ENCODE measurements around the gene PUM2.
"Not testable (repeated sequence)": the region's sequence is repeated elsewhere in the genome, so short reads cannot be mapped to it uniquely, and the experiment has no call there.

The PUM2 gene

GRCh38 chr2:20370191-20370590 lies 19.5 kb upstream of the PUM2 start:
- no peak for DNase-seq (ENCODE audit: low spot score)

- DNase-seq (ENCODE audit: low spot score): no peak
Observed at GRCh38 chr2:20369366-20369765, 18.7 kb upstream of the PUM2 start.

DNA sequence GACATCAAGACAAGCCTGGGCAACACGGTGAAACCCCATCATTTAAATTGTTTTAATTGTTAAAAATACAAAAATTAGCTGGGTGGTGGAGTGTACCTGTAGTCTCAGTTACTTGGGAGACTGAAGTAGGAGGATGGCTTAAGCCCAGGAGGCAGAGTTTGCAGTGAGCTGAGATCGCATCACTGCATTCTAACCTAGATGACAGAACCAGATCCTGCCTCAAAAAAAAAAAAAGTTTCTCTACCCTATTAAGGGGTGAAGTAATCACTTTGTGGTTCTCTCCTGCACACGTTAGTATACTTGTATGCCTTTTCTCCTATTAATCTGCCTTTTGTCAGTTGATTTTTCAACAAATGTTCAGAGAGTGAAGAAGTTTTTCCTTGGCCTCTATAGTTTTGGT lies 18.1 kb upstream of the PUM2 start:
- DNase-seq (ENCODE audit: low spot score): no peak

- DNase-seq (ENCODE audit: low spot score): not testable (repeated sequence)
Observed at GRCh38 chr2:20367929-20368328, 17.3 kb upstream of the PUM2 start.

- no peak for DNase-seq (ENCODE audit: low spot score)
Observed at GRCh38 chr2:20366672-20367116, 16.1 kb upstream of the PUM2 start.

DNA sequence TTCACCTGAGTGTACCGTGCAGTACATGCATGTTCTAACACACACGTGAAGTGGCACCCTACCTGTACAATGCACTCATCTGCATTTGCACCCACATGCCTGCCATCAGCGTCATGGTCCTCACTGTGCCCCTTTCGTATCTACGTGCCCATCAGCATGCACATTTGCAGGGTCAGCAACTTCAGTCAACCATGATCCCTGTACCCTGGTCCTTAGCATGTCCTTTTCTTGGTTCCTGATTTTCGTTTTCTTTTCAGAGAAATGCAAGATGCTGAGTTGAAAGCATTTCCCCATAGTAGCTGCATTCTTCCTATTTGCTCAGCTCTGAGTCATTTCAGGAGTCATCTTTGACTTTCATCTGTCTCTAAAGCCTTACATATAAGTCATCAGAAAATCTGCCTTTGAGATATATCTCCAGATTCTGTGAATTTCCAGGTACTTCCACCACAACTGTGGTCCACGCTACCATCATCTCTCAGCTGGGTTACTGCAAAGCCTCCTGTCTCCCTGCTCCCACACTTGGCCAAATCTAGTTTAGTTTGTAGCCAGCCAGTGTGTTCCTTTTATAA lies 14.7 kb upstream of the PUM2 start:
- DNase-seq (ENCODE audit: low spot score): no peak

DNA sequence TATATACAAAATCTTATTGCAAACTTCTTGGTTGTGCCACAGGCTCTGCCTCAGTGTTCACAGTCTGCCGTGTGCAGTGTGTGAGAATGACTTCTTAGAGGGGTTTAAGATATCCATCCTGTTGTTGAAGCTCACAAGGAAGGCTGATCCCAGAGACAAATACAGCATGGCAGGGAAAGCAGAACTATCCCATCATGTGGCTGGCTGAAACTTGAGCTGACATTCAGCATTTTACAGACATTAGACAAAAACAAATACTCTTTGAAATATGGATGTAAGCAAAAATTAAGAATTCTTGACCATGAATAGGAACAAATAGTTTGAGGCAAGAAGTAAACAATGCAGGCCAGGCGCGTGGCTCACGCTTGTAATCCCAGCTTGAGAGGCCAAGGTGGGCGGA lies 12.9 kb upstream of the PUM2 start:
- no peak for DNase-seq (ENCODE audit: low spot score)

GRCh38 chr2:20362701-20363435 lies 12.2 kb upstream of the PUM2 start:
- DNase-seq (ENCODE audit: low spot score): no peak

DNA sequence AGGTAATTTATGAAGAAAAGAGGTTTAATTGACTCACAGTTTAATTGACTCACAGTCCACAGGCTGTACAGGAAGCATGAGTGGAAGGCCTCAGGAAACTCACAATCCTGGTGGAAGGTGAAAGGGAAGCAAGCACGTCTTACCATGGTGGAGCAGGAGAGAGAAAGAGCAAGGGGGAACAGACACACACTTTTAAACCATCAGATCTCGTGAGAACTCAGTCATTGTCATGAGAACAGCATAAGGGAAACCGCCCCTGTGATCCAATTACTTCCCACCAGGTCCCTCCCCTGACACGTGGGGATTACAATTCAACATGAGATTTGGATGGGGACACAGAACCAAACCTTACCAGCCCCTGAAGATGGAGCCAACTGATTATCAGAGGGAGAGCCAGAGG lies 11.2 kb upstream of the PUM2 start:
- DNase-seq (ENCODE audit: low spot score): no peak

GRCh38 chr2:20359096-20359495 lies 8.5 kb upstream of the PUM2 start:
- DNase-seq (ENCODE audit: low spot score): no peak

DNA sequence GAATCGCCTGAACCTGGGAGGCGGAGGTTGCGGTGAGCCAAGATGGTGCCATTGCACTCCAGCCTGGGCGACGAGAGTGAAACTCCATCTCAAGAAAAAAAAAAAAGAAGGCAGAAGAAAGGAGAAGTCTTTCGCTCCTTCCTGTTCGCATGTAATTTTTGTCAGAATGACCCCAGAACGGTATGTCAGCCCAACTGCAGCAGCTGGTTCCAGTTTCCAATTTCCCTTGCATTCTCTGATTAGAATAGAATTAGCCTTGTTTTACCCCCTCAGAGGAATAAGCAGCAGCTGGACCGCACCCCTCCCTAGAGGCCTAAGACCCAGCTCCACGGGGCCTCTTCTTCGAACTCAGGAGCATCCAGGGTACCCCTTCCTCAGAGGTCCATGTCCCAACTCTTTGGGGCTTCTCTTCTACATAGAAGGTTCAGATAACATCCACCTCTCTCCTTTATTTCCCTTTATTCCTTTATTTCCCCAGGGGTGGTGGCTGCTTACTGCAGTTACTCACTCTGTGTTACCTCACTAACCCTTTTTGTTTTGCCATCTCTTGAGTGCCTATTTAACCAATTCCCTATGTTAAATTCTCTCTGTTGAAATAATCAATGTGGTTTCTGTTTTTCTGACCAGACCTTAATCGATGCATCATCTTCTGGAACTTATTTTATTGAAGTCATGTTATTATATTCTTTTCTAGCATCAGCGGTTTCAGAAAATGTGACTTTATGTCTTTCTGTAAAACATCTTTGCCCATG lies 7.2 kb upstream of the PUM2 start:
- no peak for DNase-seq (ENCODE audit: low spot score)

- DNase-seq (ENCODE audit: low spot score): no peak
Observed at GRCh38 chr2:20356042-20356441, 5.4 kb upstream of the PUM2 start.

GRCh38 chr2:20355131-20355530 lies 4.5 kb upstream of the PUM2 start:
- no peak for DNase-seq (ENCODE audit: low spot score)

- DNase-seq (ENCODE audit: low spot score): no peak
Observed at GRCh38 chr2:20353241-20353992, 2.8 kb upstream of the PUM2 start.

DNA sequence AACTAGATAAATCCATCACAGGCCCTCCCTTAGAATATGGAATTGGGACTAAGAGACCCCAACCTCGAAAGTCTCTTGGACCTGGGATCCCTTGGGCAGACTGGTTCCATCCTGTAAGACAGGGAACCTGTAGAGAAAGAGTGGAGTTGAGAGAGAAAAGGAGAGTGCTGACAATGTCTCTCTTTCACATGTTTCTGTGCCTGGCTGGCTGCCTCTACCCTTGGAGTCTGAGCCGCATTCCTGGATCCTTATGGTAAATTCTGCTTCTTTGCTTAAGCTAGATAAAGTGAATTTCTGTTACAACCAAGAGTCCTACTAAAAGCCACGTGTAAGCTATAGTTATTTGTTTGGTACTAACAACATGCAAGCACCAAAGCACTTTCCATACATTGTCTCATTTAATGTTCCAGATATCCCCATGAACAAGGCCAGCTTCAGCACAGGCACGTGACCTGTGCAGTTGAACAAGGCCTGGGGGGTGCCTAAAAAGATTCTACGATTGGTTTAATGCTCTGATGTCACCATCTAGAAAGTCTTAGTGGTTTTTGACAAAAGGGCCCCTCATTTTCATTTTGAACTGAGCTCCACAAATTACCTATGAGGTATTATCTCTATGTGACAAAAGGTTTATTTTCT lies 2.1 kb upstream of the PUM2 start:
- no peak for DNase-seq (ENCODE audit: low spot score)

GRCh38 chr2:20352230-20352578 lies 1.6 kb upstream of the PUM2 start:
- DNase-seq (ENCODE audit: low spot score): no peak

- DNase-seq (ENCODE audit: low spot score): peak; percentile 20
Observed at GRCh38 chr2:20351555-20352229, 1.0 kb upstream of the PUM2 start.

DNA sequence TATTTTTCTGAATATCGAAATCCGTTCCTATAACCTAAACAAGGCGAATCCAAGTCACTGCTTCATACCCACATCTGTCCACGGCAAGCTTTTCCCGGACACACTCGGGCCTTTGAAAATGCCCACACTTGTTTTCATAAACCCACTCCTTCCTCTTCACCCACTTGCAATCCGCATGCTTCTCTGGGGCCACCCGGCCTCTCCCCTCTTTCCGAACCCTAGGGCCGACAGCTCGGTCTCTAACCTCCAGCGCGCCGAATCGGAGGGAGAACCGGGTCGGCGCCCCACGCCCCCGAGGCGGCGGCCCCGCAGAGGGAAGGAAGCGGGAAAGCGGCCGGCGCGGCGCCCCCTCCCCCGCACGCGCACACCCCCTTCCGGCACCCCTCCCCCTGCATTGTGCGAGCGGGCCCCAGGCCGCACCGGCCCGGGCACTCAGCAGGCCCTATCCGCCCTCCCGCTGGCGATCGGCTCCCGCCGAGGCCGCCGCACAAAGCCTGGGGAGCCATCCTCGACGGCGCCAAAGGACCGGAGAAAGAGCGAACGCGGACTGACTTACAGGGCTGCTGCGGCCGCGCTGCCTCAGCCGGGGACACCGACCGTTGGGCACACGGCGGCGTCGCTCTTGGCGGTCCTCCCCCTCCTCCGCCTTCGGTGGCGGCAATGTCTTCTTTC lies 467 bp downstream of the PUM2 start:
- DNase-seq (ENCODE audit: low spot score): peak; percentile 47

DNA sequence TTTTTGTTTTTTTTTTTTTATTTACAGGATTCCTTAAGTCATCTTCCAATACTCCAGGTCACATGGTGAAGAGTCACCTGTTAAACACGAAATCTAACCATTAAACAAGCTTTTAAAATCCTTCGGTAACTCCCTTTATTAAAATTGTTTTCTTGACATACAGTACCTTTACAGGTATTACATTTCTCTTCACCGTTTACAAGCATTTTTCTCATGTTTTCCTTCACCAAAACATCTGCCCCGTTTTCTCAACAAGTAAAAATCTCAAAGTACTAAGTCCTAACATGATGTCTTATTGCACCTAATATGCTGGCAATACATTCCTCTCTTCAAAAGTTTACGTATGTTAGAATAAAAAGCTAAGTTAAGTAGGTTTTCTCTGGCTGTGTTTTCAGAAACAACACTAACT lies 1.1 kb downstream of the PUM2 start:
- no peak for DNase-seq (ENCODE audit: low spot score)

DNA sequence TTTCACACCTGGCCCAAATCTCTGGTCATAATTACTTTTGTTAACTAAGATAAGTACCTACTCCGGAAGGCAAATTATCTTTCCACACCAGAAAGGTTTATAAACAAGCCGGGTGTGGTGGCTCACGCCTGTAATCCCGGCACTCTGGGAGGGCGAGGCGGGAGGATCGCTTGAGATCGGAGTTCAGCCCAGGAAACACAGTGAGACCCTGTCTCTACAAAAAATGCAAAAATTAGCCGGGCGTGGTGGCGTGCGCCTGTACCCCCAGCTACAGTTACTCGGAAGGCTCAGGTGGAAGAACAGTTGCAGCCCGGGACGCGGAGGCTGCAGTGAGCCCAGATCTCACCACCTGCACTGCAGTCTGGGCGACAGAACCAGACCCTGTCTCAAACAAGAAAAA lies 2.1 kb downstream of the PUM2 start:
- DNase-seq (ENCODE audit: low spot score): no peak

Data from HuH-7.5 (cell line).